ENCODE measurements around the gene ARMC8. TPM values are rescaled to one million over a fixed set of nuclear protein-coding genes. Genes with fewer than 3 reads are reported as not detected.
"Not testable (repeated sequence)": the region's sequence is repeated elsewhere in the genome, so short reads cannot be mapped to it uniquely, and the experiment has no call there.

ARMC8 gene, protein sequence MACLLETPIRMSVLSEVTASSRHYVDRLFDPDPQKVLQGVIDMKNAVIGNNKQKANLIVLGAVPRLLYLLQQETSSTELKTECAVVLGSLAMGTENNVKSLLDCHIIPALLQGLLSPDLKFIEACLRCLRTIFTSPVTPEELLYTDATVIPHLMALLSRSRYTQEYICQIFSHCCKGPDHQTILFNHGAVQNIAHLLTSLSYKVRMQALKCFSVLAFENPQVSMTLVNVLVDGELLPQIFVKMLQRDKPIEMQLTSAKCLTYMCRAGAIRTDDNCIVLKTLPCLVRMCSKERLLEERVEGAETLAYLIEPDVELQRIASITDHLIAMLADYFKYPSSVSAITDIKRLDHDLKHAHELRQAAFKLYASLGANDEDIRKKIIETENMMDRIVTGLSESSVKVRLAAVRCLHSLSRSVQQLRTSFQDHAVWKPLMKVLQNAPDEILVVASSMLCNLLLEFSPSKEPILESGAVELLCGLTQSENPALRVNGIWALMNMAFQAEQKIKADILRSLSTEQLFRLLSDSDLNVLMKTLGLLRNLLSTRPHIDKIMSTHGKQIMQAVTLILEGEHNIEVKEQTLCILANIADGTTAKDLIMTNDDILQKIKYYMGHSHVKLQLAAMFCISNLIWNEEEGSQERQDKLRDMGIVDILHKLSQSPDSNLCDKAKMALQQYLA
- polyA plus RNA-seq (ENCODE audit: insufficient read length in 4 of 4), result 10 to 100 TPM; 40.7 to 61.0 (median 47.7) TPM

DNA sequence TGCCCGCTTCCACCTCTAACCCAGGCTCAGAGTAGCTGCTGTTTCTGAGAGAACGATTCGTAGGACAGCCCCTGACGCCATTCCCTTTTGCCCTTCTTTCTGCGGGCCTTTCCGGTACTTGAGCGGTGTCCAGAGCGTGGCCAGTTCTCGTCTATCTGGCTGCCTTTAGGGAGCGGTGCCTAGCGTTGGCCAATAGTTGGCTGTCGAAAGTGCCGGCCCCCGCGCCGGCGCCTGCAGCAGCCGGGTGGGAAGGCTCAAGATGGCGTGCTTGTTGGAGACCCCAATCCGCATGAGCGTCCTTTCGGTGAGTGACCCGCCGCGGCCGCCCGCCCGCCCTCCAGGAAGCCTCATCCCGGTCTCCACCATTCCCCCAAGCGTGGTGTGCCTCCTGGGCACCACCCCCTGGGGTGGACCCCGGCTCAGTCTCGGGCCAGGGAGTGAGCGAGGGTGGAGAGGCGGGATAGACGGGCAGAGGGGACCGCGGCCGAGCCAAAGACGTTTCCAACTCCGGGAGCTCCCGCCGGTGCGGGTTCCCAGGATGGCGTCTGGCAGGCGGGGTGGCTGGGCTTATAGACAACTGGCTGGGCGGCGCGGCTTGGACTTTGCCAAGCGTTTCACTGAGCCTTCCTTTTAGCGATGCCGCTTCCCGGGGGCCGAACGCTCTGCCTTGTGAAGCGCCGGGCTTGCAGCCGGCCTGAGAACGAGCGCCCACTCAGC, at the start of gene ARMC8:
Gene ARMC8, plus strand, starts transcription at position 6 of the 717 bp plus-strand sequence. Its CDS starts 254 bp downstream, at position 260.
- peak in 3 of 4 donors; percentile 77 to 80 (median 79) for DNase-seq (ENCODE audit: low read depth in 4 of 4, low spot score in 3 of 4)

DNA sequence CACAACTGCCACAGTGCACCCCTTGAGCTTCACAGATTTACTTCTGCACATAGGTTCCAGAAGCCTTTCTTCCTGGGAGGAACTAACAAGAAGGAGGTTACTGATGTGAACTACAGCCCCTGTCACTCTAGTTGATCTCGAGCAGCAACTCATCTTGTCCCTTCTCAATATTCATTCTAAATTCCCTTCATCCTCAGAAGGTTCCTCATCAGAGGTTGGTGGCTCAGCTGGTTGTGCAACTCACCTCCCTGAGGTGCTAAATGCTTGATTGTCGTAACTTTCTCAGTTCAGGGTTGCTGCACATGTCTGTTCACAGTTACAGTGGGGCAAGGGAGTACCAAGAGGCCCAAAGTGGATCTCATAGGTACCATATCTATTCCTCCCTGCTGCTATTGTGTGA, 49.2 kb upstream of the ARMC8 start:
- no peak for DNase-seq (ENCODE audit: low read depth in 4 of 4, low spot score in 3 of 4)

DNA sequence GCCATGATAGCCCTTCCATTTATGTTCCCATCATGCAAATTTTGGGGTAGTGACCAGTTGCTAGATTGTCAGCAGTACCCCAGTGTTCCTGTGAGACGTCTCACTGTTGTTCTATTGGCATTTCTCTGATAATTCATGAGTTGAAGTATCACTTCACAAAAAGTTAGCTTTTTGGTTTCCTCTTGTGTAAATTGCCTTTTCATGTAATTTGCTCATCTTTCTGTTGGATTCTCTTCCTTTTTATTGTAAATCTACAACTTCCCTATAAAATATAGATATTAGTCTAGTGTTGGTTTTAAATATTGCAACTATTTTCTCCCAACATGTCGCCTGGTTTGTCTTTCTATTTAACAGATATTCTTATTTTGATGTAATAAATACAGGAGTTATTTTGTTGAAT, 47.4 kb upstream of the ARMC8 start:
- no peak for DNase-seq (ENCODE audit: low read depth in 4 of 4, low spot score in 3 of 4)

DNA sequence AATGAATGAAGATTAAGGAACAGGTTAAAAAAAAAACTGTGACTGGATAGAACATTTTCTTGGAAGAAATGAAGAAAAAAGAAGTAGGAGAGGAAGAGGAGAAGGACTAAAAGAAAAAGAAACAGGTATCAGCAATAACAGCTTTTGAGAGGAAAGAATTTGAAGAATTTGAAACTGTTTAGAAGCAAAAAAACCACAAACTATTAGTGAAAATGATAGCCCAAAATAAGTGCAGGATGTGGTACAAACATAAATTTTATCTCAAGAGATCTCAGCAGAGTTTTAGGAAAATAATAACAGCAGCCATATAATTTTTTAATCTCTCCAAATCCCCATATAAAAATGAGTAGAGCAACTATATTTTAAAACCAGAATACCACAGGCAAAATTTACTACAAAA, 46.2 kb upstream of the ARMC8 start:
- DNase-seq (ENCODE audit: low read depth in 4 of 4, low spot score in 3 of 4), result no peak

DNA sequence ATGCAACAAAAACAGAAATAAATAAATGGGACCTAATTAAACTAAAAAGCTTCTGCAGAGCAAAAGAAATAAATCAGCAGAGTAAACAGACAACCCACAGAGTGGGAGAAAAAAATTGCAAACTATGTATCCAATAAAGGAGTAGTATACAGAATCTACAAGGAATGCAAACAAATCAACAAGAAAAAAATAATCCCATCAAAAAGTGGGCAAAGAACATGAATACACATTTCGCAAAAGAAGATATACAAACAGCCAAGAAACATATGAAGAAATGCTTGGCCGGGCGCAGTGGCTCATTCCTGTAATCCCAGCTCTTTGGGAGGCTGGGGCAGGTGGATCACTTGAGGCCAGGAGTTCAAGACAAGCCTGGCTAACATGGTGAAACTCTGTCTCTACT, 44.9 kb upstream of the ARMC8 start:
- not testable (repeated sequence) for DNase-seq (ENCODE audit: low read depth in 4 of 4, low spot score in 3 of 4)

DNA sequence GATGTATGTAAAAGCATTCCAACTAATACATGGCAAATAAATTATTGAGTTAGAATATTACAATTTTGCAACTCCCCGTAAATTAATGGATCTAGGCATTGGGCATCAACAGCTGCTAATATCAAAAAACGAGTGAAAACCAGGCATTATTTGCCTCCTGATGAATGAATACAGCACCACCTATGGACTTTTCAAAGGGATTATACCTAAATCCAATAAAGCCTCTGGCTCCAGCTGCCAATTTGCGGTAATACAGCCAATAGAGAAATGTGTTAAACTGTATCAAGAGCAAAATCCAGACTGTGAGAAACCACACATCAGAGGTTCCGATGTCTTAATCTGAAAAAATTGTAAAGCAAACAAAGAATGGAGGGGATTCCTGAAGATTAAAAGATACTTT, 38.6 kb upstream of the ARMC8 start:
- no peak for DNase-seq (ENCODE audit: low read depth in 4 of 4, low spot score in 3 of 4)

DNA sequence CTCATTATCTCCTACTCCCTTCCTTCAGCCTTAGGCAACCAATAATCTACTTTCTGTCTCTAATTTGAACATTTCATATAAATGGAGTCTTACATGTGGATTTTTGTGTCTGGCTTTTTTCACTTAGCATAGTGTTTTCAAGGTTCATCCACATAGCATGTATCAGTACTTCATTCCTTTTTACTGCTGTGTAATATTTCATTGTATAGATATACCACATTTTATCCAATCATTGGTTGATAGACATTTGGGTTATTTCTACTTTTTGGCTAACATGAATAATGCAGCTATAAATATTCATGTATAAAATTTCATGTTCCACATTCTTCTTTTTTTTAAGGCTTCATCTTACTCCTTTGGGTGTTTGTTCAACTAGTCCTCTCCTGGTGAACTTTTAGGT, 32.6 kb upstream of the ARMC8 start:
- DNase-seq (ENCODE audit: low read depth in 4 of 4, low spot score in 3 of 4), result no peak

DNA sequence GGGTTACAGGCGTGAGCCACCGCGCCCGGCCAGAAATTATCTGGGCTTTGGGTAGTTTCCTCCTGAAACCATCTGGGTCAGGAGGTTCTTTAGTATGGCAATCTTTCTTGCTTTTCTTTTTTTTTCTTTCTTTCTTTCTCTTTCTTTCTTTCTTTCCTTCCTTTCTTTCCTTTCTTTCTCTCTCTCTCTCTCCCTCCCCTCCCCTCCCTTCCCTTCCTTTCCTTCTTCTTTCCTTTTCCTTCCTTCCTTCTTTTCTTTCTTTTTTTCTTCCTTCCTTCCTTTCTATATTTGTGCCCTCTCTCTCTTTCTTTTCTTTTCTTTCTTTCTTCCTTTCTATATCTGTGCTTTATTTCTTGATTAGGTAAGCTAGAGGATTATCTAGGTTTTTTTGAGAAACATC, 29.4 kb upstream of the ARMC8 start:
- no peak for DNase-seq (ENCODE audit: low read depth in 4 of 4, low spot score in 3 of 4)

DNA sequence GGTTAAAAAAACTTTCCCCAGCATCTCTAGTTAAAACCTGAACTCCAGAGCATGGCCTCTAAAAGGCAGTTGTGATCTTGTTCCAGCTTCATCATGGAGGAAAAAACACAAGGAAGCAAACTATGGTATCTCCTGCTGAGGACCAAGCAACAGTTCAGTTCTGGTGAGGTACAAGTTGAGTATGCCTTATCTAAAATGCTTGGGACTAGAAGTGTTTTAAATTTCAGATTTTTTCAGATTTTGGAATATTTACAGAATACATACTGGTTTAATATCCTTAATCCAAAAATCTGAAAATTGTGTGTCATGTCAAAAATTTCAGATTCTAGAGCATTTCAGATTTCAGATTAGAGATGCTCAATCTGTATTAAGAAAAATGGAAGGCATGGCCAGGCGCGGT, 22.0 kb upstream of the ARMC8 start:
- DNase-seq (ENCODE audit: low read depth in 4 of 4, low spot score in 3 of 4), result no peak

DNA sequence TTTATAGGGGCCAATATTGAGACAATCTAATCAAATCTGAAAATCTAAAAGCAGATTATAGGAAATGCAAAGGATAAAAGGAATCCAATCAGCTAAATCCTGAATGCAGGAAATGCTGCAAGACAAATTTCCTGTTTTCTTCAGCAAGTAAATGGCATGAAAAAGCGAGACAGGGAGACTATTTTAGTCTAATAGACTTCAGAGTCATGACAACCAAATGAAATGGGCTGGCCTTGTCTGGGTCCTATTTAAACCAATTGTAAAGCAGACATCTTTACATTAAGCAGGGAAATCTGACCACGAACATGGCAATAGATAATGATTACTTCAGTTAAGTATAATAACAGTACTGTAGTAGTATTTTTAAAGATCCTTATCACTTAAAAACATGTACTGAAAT, 14.5 kb upstream of the ARMC8 start:
- DNase-seq (ENCODE audit: low read depth in 4 of 4, low spot score in 3 of 4), result no peak

DNA sequence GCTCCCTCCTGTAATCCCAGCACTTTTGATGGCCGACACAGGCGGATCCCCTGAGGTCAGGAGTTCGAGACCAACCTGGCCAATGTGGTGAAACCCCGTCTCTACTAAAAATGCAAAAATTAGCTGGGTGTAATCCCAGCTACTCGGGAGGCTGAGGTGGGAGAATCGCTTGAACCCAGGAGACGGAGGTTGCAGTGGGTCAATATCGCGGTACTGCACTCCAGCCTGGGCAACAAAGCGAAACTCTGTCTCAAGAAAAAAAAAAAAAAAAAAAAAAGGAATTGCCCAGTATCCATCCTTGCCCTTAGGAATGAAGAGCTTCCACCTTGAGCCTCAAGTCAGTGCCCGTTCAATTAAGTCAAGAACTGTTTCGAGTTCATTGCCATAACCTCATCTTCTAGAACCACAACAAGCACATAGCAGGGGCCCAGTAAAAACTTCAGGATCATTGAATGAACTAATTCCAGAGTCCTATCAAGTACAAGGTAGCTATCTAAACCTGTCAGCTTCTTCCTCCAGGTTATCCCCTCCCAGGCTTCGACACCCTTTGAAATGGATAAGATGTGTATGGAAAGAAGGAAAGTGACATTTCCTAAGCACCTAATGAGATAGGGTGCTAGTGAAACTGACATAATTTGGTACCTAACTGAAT, 13.2 kb upstream of the ARMC8 start:
- DNase-seq (ENCODE audit: low read depth in 4 of 4, low spot score in 3 of 4), result no peak

DNA sequence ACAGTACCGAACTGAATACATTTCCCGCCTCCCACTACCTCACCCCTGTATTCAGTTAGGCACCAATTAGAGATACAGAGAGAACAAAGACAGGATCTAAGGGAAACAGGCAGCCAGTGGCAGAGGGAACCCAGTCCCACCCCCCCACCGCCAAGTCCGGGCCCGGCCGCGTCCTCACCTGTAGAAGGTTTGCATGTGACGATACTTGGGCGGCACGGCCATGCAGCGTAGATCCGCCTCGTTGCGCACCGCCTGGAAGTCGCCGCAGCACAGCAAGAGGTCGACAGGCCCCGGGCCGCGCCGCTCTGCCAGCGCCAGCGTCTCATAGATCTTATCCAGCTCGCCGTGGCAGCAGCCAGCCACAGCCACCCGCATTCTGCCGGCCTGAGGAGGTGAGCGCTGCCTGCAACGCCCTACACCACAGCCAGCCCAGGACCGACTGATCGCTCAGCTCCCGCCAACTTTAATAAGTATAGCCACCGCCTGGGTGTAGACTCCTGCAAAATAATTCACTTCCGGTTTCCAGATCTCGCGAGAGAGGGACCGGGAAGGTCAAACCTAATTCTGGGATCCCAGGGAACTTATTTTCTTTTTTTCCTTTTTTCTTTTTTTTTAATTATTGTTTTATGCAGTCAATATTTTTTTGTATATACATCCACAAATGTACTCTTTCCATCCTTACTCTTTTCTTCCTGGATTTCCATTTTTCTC, 12.5 kb upstream of the ARMC8 start, which contains the start of gene DBR1:
Gene DBR1, minus strand, starts transcription at position 501 of the 711 bp plus-strand sequence. Its CDS starts 126 bp downstream, at position 375.
- peak; percentile 71 to 86 (median 80) for DNase-seq (ENCODE audit: low read depth in 4 of 4, low spot score in 3 of 4)

DNA sequence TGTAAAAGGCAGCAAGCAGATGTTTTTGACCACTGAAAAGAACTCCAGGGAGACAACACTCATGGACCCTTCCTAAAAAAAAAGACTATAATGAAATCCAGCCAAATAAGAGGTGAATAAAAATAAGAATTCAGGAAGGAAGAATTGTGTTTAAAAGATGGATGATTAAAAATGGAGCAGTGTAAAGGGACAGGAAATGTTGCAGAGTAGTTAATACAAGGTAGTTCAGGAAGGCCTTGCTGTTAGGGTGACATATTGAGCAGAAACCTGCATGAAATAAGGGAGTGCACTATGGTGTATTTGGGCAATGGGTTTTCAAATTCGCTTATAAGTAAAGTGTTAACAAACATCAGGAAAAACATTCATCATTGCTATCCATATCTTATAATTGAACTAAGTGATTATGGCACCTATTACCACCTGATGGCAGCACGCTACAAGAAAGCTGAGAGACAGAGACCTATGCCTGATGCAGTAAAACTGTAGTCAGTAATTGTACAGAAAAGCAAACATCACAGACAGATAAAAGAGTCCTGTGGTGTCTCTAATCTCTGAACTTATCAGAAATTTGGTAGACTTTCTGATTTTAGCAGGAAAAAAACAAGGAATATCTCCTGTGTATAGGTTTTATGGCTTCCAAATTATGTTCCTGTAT, 6.6 kb upstream of the ARMC8 start:
- no peak for DNase-seq (ENCODE audit: low read depth in 4 of 4, low spot score in 3 of 4)

DNA sequence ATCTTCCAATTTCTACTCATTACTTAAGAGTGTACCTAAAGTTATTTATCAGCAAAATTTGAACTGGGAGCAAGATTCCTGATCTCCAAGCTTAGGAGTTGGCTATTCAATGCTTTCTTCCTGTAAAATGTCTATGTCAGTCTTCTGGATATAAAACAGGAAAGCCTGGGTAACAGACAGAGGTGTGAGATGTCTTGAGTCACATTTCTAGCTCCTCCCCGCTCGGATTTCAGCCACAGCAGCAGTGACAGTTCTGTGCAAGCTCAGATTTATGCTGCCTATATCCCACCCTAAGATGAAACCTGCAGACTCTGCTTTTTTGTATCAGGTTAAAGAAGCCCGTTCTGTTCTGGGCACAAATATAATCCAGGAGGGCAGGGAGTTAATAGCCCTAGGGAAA, 2.1 kb upstream of the ARMC8 start:
- no peak for DNase-seq (ENCODE audit: low read depth in 4 of 4, low spot score in 3 of 4)

DNA sequence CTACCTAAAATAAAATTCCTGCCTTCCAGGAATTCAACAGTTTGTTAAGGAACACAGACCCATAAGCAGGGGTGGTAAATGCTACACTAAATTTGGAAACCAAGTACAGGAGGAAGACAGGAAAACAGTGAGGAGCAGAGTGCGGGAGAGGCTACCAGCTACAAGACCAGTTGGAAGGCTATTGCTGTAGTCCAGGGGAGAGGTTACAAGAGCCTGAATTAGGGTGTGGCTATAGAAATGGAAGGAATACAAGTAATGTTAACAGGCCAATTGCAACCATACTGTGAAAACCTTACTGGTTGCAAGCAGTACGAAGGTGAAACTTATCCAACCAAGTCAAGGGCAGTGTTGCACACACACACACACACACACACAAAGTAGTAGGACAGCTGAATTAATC, 880 bp upstream of the ARMC8 start:
- no peak for DNase-seq (ENCODE audit: low read depth in 4 of 4, low spot score in 3 of 4)

DNA sequence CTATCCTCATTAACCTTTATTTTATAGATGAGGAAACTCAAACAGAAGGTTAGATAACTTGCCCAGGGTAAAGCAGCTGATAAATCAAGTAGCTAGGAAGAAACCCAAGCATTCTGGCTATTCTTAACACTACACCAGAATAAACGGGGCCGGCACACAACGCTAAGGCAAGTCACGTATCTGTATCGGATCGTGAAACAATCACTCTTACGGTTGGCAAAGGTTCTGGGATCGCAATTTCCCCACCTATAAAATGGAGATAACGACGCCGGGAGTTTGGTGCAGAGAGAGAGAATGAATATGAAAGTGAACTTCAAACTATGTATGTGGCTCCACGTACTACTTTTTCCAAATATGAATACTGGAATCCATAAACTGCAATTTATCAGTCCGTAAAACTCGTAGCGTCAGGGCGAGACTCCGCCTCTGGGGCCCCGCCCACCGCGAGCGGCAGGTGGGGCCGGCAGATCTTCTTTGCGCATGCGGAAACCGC, 252 bp upstream of the ARMC8 start:
- peak in 1 of 4 donors; percentile 81 for DNase-seq (ENCODE audit: low read depth in 4 of 4, low spot score in 3 of 4)

DNA sequence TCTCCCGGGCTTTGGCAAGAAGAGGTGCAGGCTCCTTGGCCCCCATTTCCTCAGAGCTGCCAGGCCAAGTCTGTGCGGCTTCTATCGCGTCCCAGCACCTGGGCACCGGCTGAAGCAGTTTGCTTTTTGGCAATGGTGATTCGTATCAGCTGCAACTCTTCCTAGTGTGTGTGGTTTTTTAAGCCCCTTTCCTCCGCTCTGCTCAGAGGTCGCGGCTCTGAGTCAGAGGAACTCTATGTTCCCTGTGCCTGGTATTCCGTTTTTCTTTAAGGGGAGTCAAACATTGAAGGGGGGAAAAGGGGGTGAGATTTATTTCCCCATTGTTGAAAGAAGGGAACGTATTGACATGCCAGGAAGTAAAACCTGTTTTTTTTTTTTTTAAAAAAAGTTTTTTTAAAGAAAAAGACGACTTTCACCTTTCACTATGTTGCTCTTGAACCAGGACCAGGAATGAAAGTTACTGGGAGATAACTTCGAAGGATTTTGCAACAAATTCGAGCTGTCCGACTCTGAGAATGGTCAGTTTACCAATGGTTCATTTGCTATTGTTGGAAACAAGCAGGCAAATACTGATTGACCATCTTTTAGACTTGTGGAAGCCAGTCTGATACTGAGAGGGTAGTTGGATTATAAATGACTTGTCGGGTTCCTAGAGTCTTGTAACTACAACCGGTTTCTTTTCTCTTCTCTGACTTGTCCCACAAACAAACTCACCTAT, 1.1 kb downstream of the ARMC8 start:
- no peak for DNase-seq (ENCODE audit: low read depth in 4 of 4, low spot score in 3 of 4)

DNA sequence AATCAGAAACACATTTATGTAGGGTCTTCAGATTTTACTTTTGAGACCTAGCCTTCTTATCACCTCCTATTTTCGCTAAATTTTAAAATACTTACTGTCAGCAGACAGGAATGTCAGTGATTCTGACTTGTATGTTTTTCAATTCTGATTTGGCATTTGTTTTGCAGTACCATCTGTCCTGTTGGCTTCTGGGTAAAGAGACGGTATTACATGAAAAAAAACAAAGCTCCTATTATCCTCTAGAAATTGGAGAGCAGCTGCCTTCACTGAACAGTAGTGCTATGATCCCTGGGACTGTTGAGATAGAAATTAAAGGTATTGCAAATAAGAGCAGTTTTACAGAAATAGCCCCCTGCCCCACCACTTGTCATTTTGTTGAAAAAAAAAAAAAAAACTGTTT, 8.4 kb downstream of the ARMC8 start:
- DNase-seq (ENCODE audit: low read depth in 4 of 4, low spot score in 3 of 4), result no peak

DNA sequence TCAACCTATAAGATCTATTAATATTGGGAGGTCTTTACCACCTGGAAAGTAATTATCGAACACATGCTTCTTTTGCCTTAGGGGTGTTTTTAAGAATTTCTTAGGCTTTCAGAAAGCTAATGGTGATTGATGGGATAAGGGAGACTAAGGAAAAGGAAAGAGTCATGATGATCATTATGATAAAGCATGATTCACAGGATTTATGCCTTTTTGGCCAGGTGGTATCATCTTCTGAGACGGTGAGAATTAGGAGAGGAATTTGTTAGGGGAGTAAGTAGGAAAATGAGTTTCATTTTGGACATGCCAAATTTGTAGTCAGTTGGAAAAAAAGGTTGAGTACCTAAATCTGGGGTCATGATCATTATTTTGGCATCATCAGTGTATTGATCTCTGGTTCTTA, 8.9 kb downstream of the ARMC8 start:
- DNase-seq (ENCODE audit: low read depth in 4 of 4, low spot score in 3 of 4), result no peak

Measured in left renal pelvis (tissue), 4 donors.